Parathyroid adenoma (tissue), 2 donors: Measurements from ENCODE around the gene MSI2.

ENCODE experiments used
- H2AFZ ChIP-seq: fragments of 300-600 bp; sonication (generic); one replicate; pipeline ENCODE4 v1.7.0; 2017; ENCODE audit warnings: antibody characterized with exemption, mild to moderate bottlenecking
- H3K27ac ChIP-seq: fragments of 300-600 bp; sonication (generic); one replicate; pipeline ENCODE4 v1.7.0; 2017
- H3K27me3 ChIP-seq: fragments of 300-600 bp; sonication (generic); one replicate; pipeline ENCODE4 v1.7.0; 2017; ENCODE audit warnings: low read length; ENCODE audit not compliant: control insufficient read depth, insufficient read depth
- H3K36me3 ChIP-seq: fragments of 300-600 bp; sonication (generic); one replicate; pipeline ENCODE4 v1.7.0; 2017; ENCODE audit warnings: low read length; ENCODE audit not compliant: control insufficient read depth, insufficient read depth
- H3K4me1 ChIP-seq: fragments of 300-600 bp; sonication (generic); one replicate; pipeline ENCODE4 v1.7.0; 2017; ENCODE audit warnings: control low read depth
- H3K4me2 ChIP-seq: fragments of 300-600 bp; sonication (generic); one replicate; pipeline ENCODE4 v1.7.0; 2017; ENCODE audit warnings: low read length
- H3K4me3 ChIP-seq: fragments of 300-600 bp; sonication (generic); one replicate; pipeline ENCODE4 v1.7.0; 2017; ENCODE audit warnings: low read depth, low read length
- H3K79me2 ChIP-seq: fragments of 300-600 bp; sonication (generic); one replicate; pipeline ENCODE4 v1.7.0; 2017; ENCODE audit warnings: control low read depth
- H3K9ac ChIP-seq: fragments of 300-600 bp; sonication (generic); one replicate; pipeline ENCODE4 v1.7.0; 2017; ENCODE audit warnings: mild to moderate bottlenecking
- H3K9me3 ChIP-seq: fragments of 300-600 bp; sonication (generic); one replicate; pipeline ENCODE4 v1.7.0; 2017; ENCODE audit warnings: low read length; ENCODE audit not compliant: control insufficient read depth
- CTCF ChIP-seq: fragments of 300-600 bp; sonication (generic); IDR thresholded peaks from one replicate; pipeline ENCODE4 v1.7.0; 2017; ENCODE audit warnings: antibody characterized with exemption, mild to moderate bottlenecking
- donor health status: primary hyperparathyroidism.

MSI2 gene

GRCh38 chr17:57448759-57449283 is 192.5 kb downstream of the MSI2 start:
- Histone ChIP-seq H3K9ac (no peak overlapping the region), H3K27ac (no peak overlapping the region), H3K4me3 (no peak overlapping the region), H3K79me2 (peaks cover 78% of the 10 kb centered on the region), H3K4me1 (peaks cover 23% of the 10 kb centered on the region), H3K27me3 (no peaks in the 10 kb centered on the region), H3K36me3 (no peaks in the 10 kb centered on the region), H3K9me3 (no peaks in the 10 kb centered on the region), H2AFZ (no peak overlapping the region), H3K4me2 (no peak overlapping the region)
- TF ChIP-seq CTCF, result no peak

- Histone ChIP-seq H3K4me3 (no peak overlapping the region), H3K27ac (no peak overlapping the region)
Observed at GRCh38 chr17:57451191-57451590, 194.9 kb downstream of the MSI2 start.

GRCh38 chr17:57451643-57452042 is 195.3 kb downstream of the MSI2 start:
- Histone ChIP-seq H3K27ac (no peak overlapping the region), H3K9me3 (no peaks in the 10 kb centered on the region), H3K79me2 (peaks cover 77% of the 10 kb centered on the region), H3K9ac (no peak overlapping the region), H3K27me3 (no peaks in the 10 kb centered on the region), H3K4me1 (peaks cover 23% of the 10 kb centered on the region), H3K36me3 (no peaks in the 10 kb centered on the region), H3K4me2 (no peak overlapping the region), H2AFZ (no peak overlapping the region), H3K4me3 (no peak overlapping the region)
- no peak for TF ChIP-seq CTCF

More at GRCh38 chr17:57451191-57451590, 194.9 kb downstream of the MSI2 start:
- Histone ChIP-seq H3K4me1 (peaks cover 23% of the 10 kb centered on the region), H3K36me3 (no peaks in the 10 kb centered on the region), H3K9ac (no peak overlapping the region), H3K27me3 (no peaks in the 10 kb centered on the region), H3K79me2 (peaks cover 77% of the 10 kb centered on the region), H2AFZ (no peak overlapping the region), H3K9me3 (no peaks in the 10 kb centered on the region), H3K4me2 (no peak overlapping the region)
- no peak for TF ChIP-seq CTCF

- no peaks in the 10 kb centered on the region for H3K36me3 ChIP-seq
Observed at GRCh38 chr17:57453841-57454425, 197.6 kb downstream of the MSI2 start.

More at GRCh38 chr17:57453841-57454425, 197.6 kb downstream of the MSI2 start:
- H3K27ac ChIP-seq, result no peak overlapping the region
- H2AFZ ChIP-seq, result no peak overlapping the region
- H3K4me3 ChIP-seq, result no peak overlapping the region
- no peak overlapping the region for H3K4me2 ChIP-seq
- H3K79me2 ChIP-seq, result peaks cover 67% of the 10 kb centered on the region
- TF ChIP-seq CTCF, result no peak
- no peaks in the 10 kb centered on the region for H3K27me3 ChIP-seq
- no peaks in the 10 kb centered on the region for H3K9me3 ChIP-seq
- no peak overlapping the region for H3K9ac ChIP-seq
- H3K4me1 ChIP-seq, result peaks cover 9% of the 10 kb centered on the region
